Heart right ventricle (tissue), 16 donors: Measurements from ENCODE around the gene IRF3. TPM values are rescaled to one million over a fixed set of nuclear protein-coding genes. Genes with fewer than 3 reads are reported as not detected.

Experiments
- ATAC-seq, 8 donors: fragments of 200-7000 bp; cut with Tn5 transposase; one replicate each; pipeline ENCODE4 v1.9.1; 2020; ENCODE audit warnings: mild to moderate bottlenecking in 8 of 8, moderate library complexity in 8 of 8, moderate number of reproducible peaks in 1 of 8
- DNase-seq, 2 donors: peaks; one replicate each; pipeline ENCODE4 v3.0.0-alpha.2; 2020
- H3K27ac ChIP-seq, 10 donors: fragments of 200-600 bp; sonication (generic) in 2 of 10; one replicate each; pipeline versions ENCODE4 v1.5.0 to v1.8.0; 2020 to 2022; ENCODE audit warnings: mild to moderate bottlenecking in 3 of 10
- H3K27me3 ChIP-seq, 7 donors: fragments of 200-600 bp; one replicate each; pipeline ENCODE4 v1.8.0; 2021 to 2022; ENCODE audit warnings: mild to moderate bottlenecking in 2 of 7
- H3K36me3 ChIP-seq, 9 donors: fragments of 200-600 bp; sonication (generic) in 1 of 9; one replicate each; pipeline versions ENCODE4 v1.5.0 to v1.8.0; 2020 to 2022; ENCODE audit warnings: mild to moderate bottlenecking in 2 of 9
- H3K4me1 ChIP-seq, 9 donors: fragments of 200-600 bp; sonication (generic) in 1 of 9; one replicate each; pipeline versions ENCODE4 v1.5.0 to v1.8.0; 2020 to 2022; ENCODE audit warnings: mild to moderate bottlenecking in 4 of 9
- H3K4me3 ChIP-seq, 10 donors: fragments of 200-600 bp; sonication (generic) in 2 of 10; one replicate each; pipeline versions ENCODE4 v1.5.0 to v1.8.0; 2020 to 2022; ENCODE audit warnings: mild to moderate bottlenecking in 7 of 10, moderate library complexity in 2 of 10
- H3K9me3 ChIP-seq, 11 donors: fragments of 200-600 bp in 10 of 11; sonication (generic) in 2 of 11; one replicate each; pipeline versions ENCODE4 v1.5.0 to v1.8.0; 2013 to 2022; ENCODE audit warnings: mild to moderate bottlenecking in 2 of 11, control low read depth in 1 of 11, moderate library complexity in 1 of 11
- WGBS, 2 donors: extraction: QIAGEN DNeasy Blood & Tissue Kit; methylation state at CpG; one replicate each; pipeline ENCODE4 v1.1.7; 2013; ENCODE audit warnings: inconsistent platforms in 1 of 2; 5-methylcytosine and 5-hydroxymethylcytosine counted together
- intact Hi-C, 10 donors: fragments of 100-400 bp; cut with DNase I; formaldehyde crosslinking; loops; one replicate each; pipeline versions ENCODE4 v1.11.1 to v1.14.2; 2022
- polyA plus RNA-seq, 2 donors: library from polyadenylated mRNA; stranded (reverse); fragments of 200-250 nt; gene quantifications; one replicate each; pipeline ENCODE4 v1.2.3, GENCODE V29; 2013
- total RNA-seq, 10 donors: library from RNA; stranded (reverse); fragmentation: NEBNext Ultra II Directional in 3 of 10; extraction: Animal tissue kit (Norgen Biotek cat#: 25700) in 3 of 10; gene quantifications; one replicate each; pipeline versions ENCODE4 v1.2.1 to v1.2.4, GENCODE V29; 2021 to 2023
- TF ChIP-seq, protein P1 (sequence below), 9 donors: fragments of 200-600 bp; sonication (generic) in 2 of 9; IDR thresholded peaks; one replicate each; pipeline versions ENCODE4 v1.5.0 to v1.8.0; 2021 to 2022; ENCODE audit warnings: antibody characterized with exemption in 9 of 9, mild to moderate bottlenecking in 5 of 9, moderate library complexity in 1 of 9
- donor health status: Arrhythmogenic right ventricular cardiomyopathy.
- donor health status: ischemic (EF 13 %, LVEDD 7.1; RV severe dilation, severe dysfunction).
- donor health status: healthy with polysubstance abuse.
- donor health status: DM: no; HTN: yes; CAD: no.
- donor health status: DM: no; HTN: no; CAD: no.
- donor health status: ischemic (EF 25% LVEDD 6.9; RV normal size, moderate dysfunction).
- donor health status: ischemic (EF 25% LVEDD 5.7; RV mildly dilated, moderate dysfunction).
- donor health status: healthy.
- donor health status: DM: yes; HTN: yes; CAD: no.
- donor health status: Ischemic cardiomyopathy.
- donor health status: ischemic (EF 35%, LVEDD 5.7; RV mildly dilated, moderate dysfunction).
- donor health status: nonischemic (EF 11% LVEDD 7.7; RV severe dilation, severe dysfunction).
- donor health status: DM: yes; HTN: yes; CAD: no.
- donor health status: PGD.
- donor health status: ischemic (EF 29% LVEDD 5.4; RV normal size, mild dysfunction).
- donor health status: nonischemic (EF 23%, LVEDD 6.1; RV moderate dilation, normal function).

The IRF3 gene
- total and polyA plus RNA-seq, 12 donors = 22.3 to 84.2 (median 25.4) TPM

- peaks cover 17 to 66% (median 53%) of the 10 kb centered on the region in 9 donors for H3K4me1 ChIP-seq
- 32 to 33% methylated on average over 39 to 40 of the region's 40 CpGs for WGBS, 2 donors
- TF ChIP-seq, protein P1, sequence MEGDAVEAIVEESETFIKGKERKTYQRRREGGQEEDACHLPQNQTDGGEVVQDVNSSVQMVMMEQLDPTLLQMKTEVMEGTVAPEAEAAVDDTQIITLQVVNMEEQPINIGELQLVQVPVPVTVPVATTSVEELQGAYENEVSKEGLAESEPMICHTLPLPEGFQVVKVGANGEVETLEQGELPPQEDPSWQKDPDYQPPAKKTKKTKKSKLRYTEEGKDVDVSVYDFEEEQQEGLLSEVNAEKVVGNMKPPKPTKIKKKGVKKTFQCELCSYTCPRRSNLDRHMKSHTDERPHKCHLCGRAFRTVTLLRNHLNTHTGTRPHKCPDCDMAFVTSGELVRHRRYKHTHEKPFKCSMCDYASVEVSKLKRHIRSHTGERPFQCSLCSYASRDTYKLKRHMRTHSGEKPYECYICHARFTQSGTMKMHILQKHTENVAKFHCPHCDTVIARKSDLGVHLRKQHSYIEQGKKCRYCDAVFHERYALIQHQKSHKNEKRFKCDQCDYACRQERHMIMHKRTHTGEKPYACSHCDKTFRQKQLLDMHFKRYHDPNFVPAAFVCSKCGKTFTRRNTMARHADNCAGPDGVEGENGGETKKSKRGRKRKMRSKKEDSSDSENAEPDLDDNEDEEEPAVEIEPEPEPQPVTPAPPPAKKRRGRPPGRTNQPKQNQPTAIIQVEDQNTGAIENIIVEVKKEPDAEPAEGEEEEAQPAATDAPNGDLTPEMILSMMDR (IDR thresholded peaks at IDR 0.05) = peak; percentile 99 to 100 (median 100)
- peak; percentile 3 to 20 (median 6) for ATAC-seq
- peak overlapping the region in 9 of 10 donors; percentile 50 to 98 (median 70) for H3K27ac ChIP-seq
- peaks cover 3 to 54% (median 41%) of the 10 kb centered on the region in 9 donors for H3K36me3 ChIP-seq
- DNase-seq = peak; percentile 89 to 95
- no peaks in the 10 kb centered on the region for H3K9me3 ChIP-seq
- H3K4me3 ChIP-seq = peak overlapping the region in 6 of 10 donors; percentile 22 to 38 (median 27)
- no peaks in the 10 kb centered on the region for H3K27me3 ChIP-seq
- intact Hi-C loops = loop anchor here in 1 of 10 donors (10.0 kb wide), 1 partner anchor 124 kb away; no protein-coding TSS in a partner anchor
Measured at GRCh38 chr19:49680421-49681351, 15.0 kb upstream of the IRF3 start.

DNA sequence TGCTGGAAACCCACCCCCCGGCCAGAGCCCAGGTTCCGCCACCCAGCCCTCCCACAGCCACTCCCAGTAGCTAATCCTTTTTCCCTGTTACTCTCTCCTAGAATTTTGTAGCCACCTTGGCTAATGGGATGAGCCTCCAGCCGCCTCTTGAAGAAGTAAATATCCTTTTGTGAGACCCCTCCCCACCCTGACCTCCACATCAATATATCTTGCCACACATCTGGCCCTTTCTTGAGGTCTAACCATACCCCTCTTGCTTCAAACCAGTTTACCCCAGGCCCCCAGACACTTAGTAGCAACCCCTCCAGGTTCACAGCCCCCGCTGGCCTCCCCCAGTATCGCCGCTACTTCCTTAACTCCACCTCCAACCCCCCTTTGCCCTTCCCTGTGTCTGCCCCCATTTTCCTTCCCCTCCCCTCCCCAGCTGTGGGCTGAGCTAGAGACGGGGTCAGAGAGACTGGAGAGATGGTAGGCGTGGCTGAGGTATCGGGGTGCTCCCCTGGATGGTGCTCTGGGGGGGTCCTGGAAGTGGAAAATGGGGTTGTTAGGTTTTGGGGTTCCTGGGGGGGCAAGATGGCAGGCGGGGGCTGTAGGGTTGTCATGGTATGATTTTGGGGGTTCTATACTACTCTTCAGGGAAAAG, 14.2 kb upstream of the IRF3 start:
- ATAC-seq (no peak), DNase-seq (no peak)
- Histone ChIP-seq H3K27me3 (no peaks in the 10 kb centered on the region), H3K4me1 (peaks cover 17 to 61% (median 47%) of the 10 kb centered on the region in 9 donors), H3K4me3 (peak overlapping the region in 4 of 10 donors; percentile 23 to 35 (median 27)), H3K27ac (peak overlapping the region in 9 of 10 donors; percentile 50 to 98 (median 72)), H3K9me3 (no peaks in the 10 kb centered on the region), H3K36me3 (peaks cover 3 to 46% (median 34%) of the 10 kb centered on the region in 9 donors)
- intact Hi-C loops = loop anchor here in 7 of 10 donors (5.0 to 10.0 kb wide), 11 partner anchors 85 to 228 kb away; partner anchors contain the start of genes PRR12 (in 3 of the 7), NOSIP (in 2 of the 7), PRRG2 (in 2 of the 7) and AKT1S1 (in 1 of the 7)
- TF ChIP-seq, protein P1 (IDR thresholded peaks at IDR 0.05) = no peak
- WGBS, 2 donors = 53 to 60% methylated on average over 10 of the region's 10 CpGs

DNA sequence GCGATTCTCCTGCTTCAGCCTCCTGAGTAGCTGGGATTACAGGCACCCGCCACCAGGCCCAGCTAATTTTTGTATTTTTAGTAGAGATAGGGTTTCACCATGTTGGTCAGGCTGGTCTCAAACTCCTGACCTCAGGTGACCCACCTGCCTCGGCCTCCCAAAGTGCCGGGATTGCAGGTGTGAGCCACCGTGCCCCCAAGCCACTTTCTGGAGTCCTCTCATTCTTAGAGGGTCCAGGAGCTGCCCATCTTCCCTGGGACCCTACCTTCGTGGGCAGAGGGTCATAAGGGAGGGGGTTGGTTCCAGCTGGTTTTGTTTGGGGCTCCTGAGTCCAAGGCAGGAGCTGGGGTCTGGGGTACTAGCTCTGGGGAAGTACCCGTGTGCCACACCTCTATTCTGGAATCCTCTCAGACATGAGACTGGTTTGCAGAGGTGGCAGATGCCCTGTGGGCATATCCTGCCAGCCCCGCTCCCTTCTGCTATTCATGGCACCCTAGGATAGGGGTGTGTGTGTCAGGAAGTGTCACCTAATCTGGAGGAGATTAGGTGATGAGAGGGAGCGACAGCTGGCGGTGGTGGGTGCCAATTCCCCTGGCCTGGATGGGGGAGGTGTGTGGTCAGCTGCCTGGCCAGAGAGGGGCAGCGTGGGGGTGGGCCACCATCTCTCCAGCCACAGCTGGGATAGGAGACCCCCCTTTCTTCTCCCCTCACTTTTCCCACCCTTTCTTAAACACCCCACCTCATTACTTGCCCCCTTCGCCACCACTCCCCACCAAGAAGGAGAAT, 13.5 kb upstream of the IRF3 start:
- H3K27me3 ChIP-seq = no peaks in the 10 kb centered on the region
- ATAC-seq = no peak
- H3K4me3 ChIP-seq = peak overlapping the region in 3 of 10 donors; percentile 89 to 99 (median 92)
- peaks cover 17 to 58% (median 45%) of the 10 kb centered on the region in 9 donors for H3K4me1 ChIP-seq
- peaks cover 3 to 39% (median 31%) of the 10 kb centered on the region in 9 donors for H3K36me3 ChIP-seq
- H3K9me3 ChIP-seq = no peaks in the 10 kb centered on the region
- H3K27ac ChIP-seq = peak overlapping the region in 9 of 10 donors; percentile 62 to 98 (median 96)
- DNase-seq = no peak
- WGBS, 2 donors = 38 to 55% methylated on average over 12 of the region's 12 CpGs
- TF ChIP-seq, protein P1 (IDR thresholded peaks at IDR 0.05) = no peak
- intact Hi-C loops = loop anchor here in 6 of 10 donors (5.0 to 10.0 kb wide), 10 partner anchors 84 to 227 kb away; partner anchors contain the start of genes PRR12 (in 3 of the 6), NOSIP (in 2 of the 6), PRRG2 (in 2 of the 6) and AKT1S1 (in 1 of the 6)
